Measurements from ENCODE around the gene GSTM4. TPM values are rescaled to one million over a fixed set of nuclear protein-coding genes. Genes with fewer than 3 reads are reported as not detected.

The GSTM4 gene
- total RNA-seq, 4 donors from 2014 or later = 30.8 to 68.8 (median 43.7) TPM

DNA sequence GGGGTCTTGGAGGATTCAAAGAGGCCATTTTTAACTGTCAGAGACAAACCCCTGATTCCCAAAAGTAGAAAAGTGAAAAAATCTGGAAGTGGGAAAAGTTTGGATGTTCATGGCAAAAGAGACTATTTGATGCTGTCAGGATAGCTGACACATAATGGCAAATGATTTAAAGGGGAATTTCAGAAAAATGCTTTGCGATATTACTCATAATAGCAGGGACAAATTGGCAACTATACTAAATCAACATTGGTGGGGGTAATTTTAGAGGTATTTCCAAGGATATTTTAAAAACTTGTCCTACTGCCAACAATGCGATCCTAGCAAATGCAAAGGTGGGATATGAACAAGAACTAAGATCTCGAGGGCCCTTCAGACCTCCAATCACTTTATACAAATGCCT is 5.3 kb upstream of the GSTM4 start:
- H3K9me3 ChIP-seq = no peaks in the 10 kb centered on the region
- H3K4me1 ChIP-seq = peaks cover 6 to 13% of the 10 kb centered on the region in 2 donors
- H3K4me3 ChIP-seq (replicated peaks in 1 of 3) = no peak overlapping the region
- no peak for DNase-seq
- WGBS, 2 donors = 79 to 81% methylated on average over 3 of the region's 3 CpGs
- H3K36me3 ChIP-seq = no peaks in the 10 kb centered on the region
- intact Hi-C loops (cut with DNase I) = no loop called here
- no peak overlapping the region for H3K27ac ChIP-seq
- H3K27me3 ChIP-seq = no peaks in the 10 kb centered on the region
- no peak for TF ChIP-seq CTCF (IDR thresholded peaks at IDR 0.05)

DNA sequence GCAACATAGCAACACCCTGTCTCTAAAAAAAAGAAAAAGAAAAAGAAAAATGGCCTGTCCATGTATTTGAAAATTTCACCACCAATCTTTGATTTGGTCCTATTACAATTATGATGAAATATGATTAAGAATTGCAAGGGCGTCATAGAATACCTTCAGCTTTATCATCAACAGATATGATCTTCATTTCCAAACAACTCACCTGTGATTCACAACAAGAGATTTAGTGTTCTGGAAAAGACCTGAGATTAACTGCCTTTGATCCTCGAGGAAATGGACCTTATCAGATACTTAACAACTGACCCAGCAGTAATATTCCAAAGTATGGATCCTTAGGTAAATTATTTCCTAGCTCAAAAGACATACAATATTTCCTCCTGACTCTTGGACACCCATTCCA is 3.5 kb upstream of the GSTM4 start:
- H3K4me1 ChIP-seq = peaks cover 9 to 17% of the 10 kb centered on the region in 2 donors

DNA sequence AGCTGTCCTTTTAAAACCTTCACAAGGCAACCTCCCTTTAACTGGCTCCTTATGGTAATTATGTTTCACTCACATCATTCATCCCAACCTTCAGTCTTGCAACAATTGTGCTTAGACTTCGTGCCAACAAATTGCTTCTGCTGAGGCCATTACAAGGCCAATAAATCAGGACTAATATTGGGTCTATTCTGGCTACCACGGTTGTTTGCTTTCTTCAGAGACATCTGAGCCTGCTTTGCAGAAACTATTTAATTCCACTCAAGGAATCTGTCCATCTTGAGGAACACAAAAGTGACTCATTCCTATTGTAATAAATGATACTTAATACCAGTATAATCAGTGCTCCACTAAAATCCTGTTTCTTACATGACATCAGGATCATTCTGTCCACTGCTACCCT is 2.6 kb upstream of the GSTM4 start:
- no peak overlapping the region for H3K4me3 ChIP-seq (replicated peaks in 1 of 3)
- H3K9me3 ChIP-seq = no peaks in the 10 kb centered on the region
- no peaks in the 10 kb centered on the region for H3K27me3 ChIP-seq
- TF ChIP-seq POLR2A (IDR thresholded peaks at IDR 0.05) (no peak), CTCF (IDR thresholded peaks at IDR 0.05) (no peak)
- intact Hi-C loops (cut with DNase I) = no loop called here
- WGBS, 2 donors = 80 to 84% methylated on average over 2 of the region's 2 CpGs
- no peak for DNase-seq
- no peak overlapping the region for H3K27ac ChIP-seq
- no peaks in the 10 kb centered on the region for H3K36me3 ChIP-seq
- peaks cover 9 to 17% of the 10 kb centered on the region in 2 donors for H3K4me1 ChIP-seq

More for the DNA sequence above, 3.5 kb upstream of the GSTM4 start:
- Histone ChIP-seq H3K27me3 (no peaks in the 10 kb centered on the region), H3K27ac (no peak overlapping the region), H3K9me3 (no peaks in the 10 kb centered on the region), H3K4me3 (replicated peaks in 1 of 3) (no peak overlapping the region), H3K36me3 (no peaks in the 10 kb centered on the region)
- no peak for TF ChIP-seq CTCF (IDR thresholded peaks at IDR 0.05)
- TF ChIP-seq POLR2A (IDR thresholded peaks at IDR 0.05) = no peak
- intact Hi-C loops (cut with DNase I) = no loop called here
- no peak for DNase-seq
- 84 to 90% methylated on average over 2 of the region's 2 CpGs for WGBS, 2 donors

DNA sequence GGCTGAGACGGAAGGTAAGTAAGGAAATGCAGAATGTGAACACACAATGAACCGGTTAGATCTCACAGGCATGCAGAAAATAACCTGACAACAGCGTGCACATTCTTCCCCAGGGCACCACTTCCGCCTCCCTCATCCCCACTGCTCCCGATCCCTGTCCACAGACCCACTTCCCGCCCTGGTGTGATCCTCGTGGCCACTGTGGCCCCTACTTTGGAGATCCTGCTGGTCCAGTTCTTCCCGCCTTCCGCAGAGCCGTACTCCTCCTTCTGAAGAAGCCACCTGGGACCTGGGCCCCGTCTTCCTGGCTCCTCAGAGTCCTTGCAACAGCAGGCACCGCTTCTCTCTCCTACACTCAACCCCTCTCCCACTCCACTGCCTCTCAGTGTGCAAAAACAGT is 1.4 kb upstream of the GSTM4 start:
- H3K36me3 ChIP-seq = no peaks in the 10 kb centered on the region

GRCh38 chr1:109657395-109657794 is 1.5 kb downstream of the GSTM4 start:
- peaks cover 23 to 36% of the 10 kb centered on the region in 2 donors for H3K4me1 ChIP-seq
- WGBS, 2 donors = 96 to 100% methylated on average over 4 of the region's 4 CpGs
- intact Hi-C loops (cut with DNase I) = no loop called here
- no peaks in the 10 kb centered on the region for H3K9me3 ChIP-seq
- H3K27ac ChIP-seq = no peak overlapping the region
- DNase-seq = no peak
- H3K4me3 ChIP-seq (replicated peaks in 1 of 3) = no peak overlapping the region
- no peaks in the 10 kb centered on the region for H3K27me3 ChIP-seq
- TF ChIP-seq POLR2A (IDR thresholded peaks at IDR 0.05) (no peak), CTCF (IDR thresholded peaks at IDR 0.05) (no peak)
- H3K36me3 ChIP-seq = no peaks in the 10 kb centered on the region

More for the DNA sequence above, 1.4 kb upstream of the GSTM4 start:
- no peak overlapping the region for H3K4me3 ChIP-seq (replicated peaks in 1 of 3)
- H3K4me1 ChIP-seq = peaks cover 13 to 24% of the 10 kb centered on the region in 2 donors
- H3K27me3 ChIP-seq = no peaks in the 10 kb centered on the region
- H3K27ac ChIP-seq = no peak overlapping the region
- TF ChIP-seq POLR2A (IDR thresholded peaks at IDR 0.05) (no peak), CTCF (IDR thresholded peaks at IDR 0.05) (no peak)
- intact Hi-C loops (cut with DNase I) = no loop called here
- 51 to 68% methylated on average over 12 of the region's 12 CpGs for WGBS, 2 donors
- DNase-seq = peak in 1 of 2 donors; percentile 22
- H3K9me3 ChIP-seq = no peaks in the 10 kb centered on the region

All from thyroid gland (tissue), 4 donors.